Measurements from ENCODE around the gene SLC22A16.

GRCh38 chr6:110385458-110385863, 91.0 kb downstream of the SLC22A16 start:
- TF ChIP-seq CTCF (IDR thresholded peaks at IDR 0.05) (no peak), SP1 (CRISPR knock-in tag; conservative IDR thresholded peaks at IDR 0.05) (no peak), CREB1 (CRISPR knock-in tag; IDR thresholded peaks at IDR 0.05) (no peak)
